Measurements from ENCODE around the gene ZGPAT. TPM values are rescaled to one million over a fixed set of nuclear protein-coding genes. Genes with fewer than 3 reads are reported as not detected.

Gene ZGPAT
- total and polyA plus RNA-seq, 2 of the 8 experiments (the other 6 are each of a cell fraction or from before 2014, with no cell fraction given): 14.5 to 21.4 TPM

DNA sequence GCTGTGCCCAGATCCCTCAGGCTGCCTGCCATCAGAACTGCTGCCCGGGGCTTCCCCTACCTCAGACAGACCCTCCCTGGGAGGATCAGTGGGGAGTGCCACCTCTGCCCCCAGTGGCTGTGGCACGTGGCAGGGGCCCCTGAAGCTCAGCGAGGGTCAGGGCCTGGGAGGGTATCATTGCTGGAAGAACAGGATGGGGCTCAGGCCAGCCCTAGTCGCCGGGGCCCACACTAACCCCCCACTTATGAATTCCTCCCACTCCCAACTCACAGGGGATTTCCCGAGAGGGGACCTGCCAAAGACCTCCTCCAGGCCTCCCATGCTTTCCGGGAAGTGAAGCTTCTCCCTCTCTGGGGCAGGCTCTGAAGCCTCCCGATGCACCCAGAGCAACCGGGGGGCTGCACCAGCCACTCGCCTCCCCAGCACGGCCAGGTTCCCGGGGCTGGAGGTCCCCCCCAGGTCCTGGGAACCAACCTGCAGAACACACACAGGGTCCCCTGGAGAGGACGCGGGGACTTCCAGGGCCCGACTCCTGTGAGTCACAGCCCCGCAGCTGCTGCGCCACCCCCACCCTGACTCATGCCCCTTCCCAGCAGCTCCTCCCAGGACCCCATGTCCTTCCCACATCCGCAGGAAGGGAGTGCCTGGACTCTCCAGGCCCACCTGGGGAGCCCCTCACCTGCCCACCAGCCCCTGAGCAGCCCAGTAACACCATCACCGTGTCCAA is 8.9 kb upstream of the ZGPAT start:
- peaks cover 0 to 3% (median 0%) of the 10 kb centered on the region in 4 experiments; a peak in 1 of 8 replicates for H3K36me3 ChIP-seq (ENCODE audit: control insufficient read depth in 2 of 4, insufficient read depth in 4 of 4, low read length in 3 of 4)
- H3K18ac ChIP-seq (ENCODE audit: extremely low read depth, low read length): no peak overlapping the region
- no peak for FAIRE-seq
- H2BK20ac ChIP-seq (ENCODE audit: low read length): no peak overlapping the region
- H4K5ac ChIP-seq (ENCODE audit: insufficient read length, low read depth, low read length): no peak overlapping the region
- no peak overlapping the region for H3K4me3 ChIP-seq (ENCODE audit: extremely low read depth in 1 of 4, insufficient read depth in 2 of 4, low read depth in 3 of 4, low read length in 4 of 4)
- no peak overlapping the region for H4K91ac ChIP-seq (replicated peaks; ENCODE audit: insufficient read length, low read length)
- no peak overlapping the region for H3K14ac ChIP-seq (ENCODE audit: insufficient read length)
- no peak for DNase-seq (ENCODE audit: low read depth in 1 of 2, low spot score in 2 of 2)
- H3K9me3 ChIP-seq (ENCODE audit: insufficient read depth in 2 of 2, low read depth in 1 of 2, low read length in 1 of 2): no peaks in the 10 kb centered on the region
- H2BK15ac ChIP-seq (ENCODE audit: low read length): no peak overlapping the region
- H2BK5ac ChIP-seq (ENCODE audit: low read depth, low read length): no peak overlapping the region
- no peak overlapping the region for H3K9ac ChIP-seq (replicated peaks in 1 of 4; ENCODE audit: extremely low read depth in 1 of 4, low read depth in 3 of 4, low read length in 3 of 4)
- H3K4me1 ChIP-seq (replicated peaks in 1 of 4; ENCODE audit: control insufficient read depth in 3 of 4, insufficient read depth in 4 of 4, low read length in 3 of 4): peaks cover 0 to 12% (median 7%) of the 10 kb centered on the region in 4 experiments; a peak in 4 of 7 replicates
- H4K20me1 ChIP-seq (replicated peaks in 1 of 2; ENCODE audit: control insufficient read depth in 1 of 2, insufficient read depth in 2 of 2, low read length in 2 of 2): peaks cover 2 to 10% of the 10 kb centered on the region in 2 experiments
- no peak overlapping the region for H2AK5ac ChIP-seq (ENCODE audit: low read depth, low read length)
- 84% methylated on average over 14 of the region's 19 CpGs; no CpG with 5 or more reads in 1 of the 2 experiments for WGBS, 2 experiments (ENCODE audit: extremely low coverage in 1 of 2, insufficient coverage in 1 of 2, insufficient read length in 1 of 2, insufficient replicate concordance in 2 of 2, low coverage in 1 of 2, low lambda C conversion rate in 2 of 2, missing lambda C conversion rate in 1 of 2)
- H2BK12ac ChIP-seq (ENCODE audit: low read depth, low read length): no peak overlapping the region
- H3K23ac ChIP-seq (ENCODE audit: insufficient read length): no peak overlapping the region
- H3K4me2 ChIP-seq (ENCODE audit: insufficient read depth in 1 of 2, low read depth in 2 of 2, low read length in 2 of 2): no peak overlapping the region
- peak overlapping the region; percentile 65; the same call in 1 of the 2 replicates for H4K8ac ChIP-seq (ENCODE audit: extremely low read depth, insufficient read depth, low read length)
- no peak overlapping the region for H3K56ac ChIP-seq (replicated peaks; ENCODE audit: insufficient read length, low read depth, low read length)
- CTCF ChIA-PET (ENCODE audit: partially characterized antibody): interaction anchor here (0.6 to 2.4 kb wide), 6 partner anchors 9 to 240 kb away, joined by 3 to 9 read pairs (median 4); partner anchors contain the start of genes ARFRP1 and ZGPAT
- no peaks in the 10 kb centered on the region for H3K79me1 ChIP-seq (ENCODE audit: low read depth, low read length)
- no peaks in the 10 kb centered on the region for H3K27me3 ChIP-seq (replicated peaks in 1 of 4; ENCODE audit: control insufficient read depth in 3 of 4, extremely low read depth in 1 of 4, insufficient read depth in 3 of 4, low read length in 3 of 4)
- H2AFZ ChIP-seq (ENCODE audit: low read length): no peak overlapping the region
- no peaks in the 10 kb centered on the region for H3K79me2 ChIP-seq (ENCODE audit: control insufficient read depth in 1 of 2, insufficient read depth in 2 of 2, low read length in 2 of 2)
- no peak overlapping the region for H3K4ac ChIP-seq (replicated peaks; ENCODE audit: insufficient read length, low read depth, low read length)
- POLR2A ChIA-PET (ENCODE audit: partially characterized antibody): interaction anchor here (0.5 to 4.2 kb wide), 21 partner anchors 10 to 510 kb away, joined by 3 to 31 read pairs (median 3); partner anchors contain the start of genes LIME1, RTEL1, SLC2A4RG and UCKL1
- peaks cover 5% of the 10 kb centered on the region; the same call in 1 of the 2 replicates for H3K23me2 ChIP-seq (ENCODE audit: low read depth, low read length)
- no peak overlapping the region for H3K27ac ChIP-seq (ENCODE audit: low read depth, low read length)
- no peak overlapping the region for H2BK120ac ChIP-seq (replicated peaks; ENCODE audit: low read depth, low read length)
- TF ChIP-seq EGR1 (IDR thresholded peaks at IDR 0.05; ENCODE audit: borderline replicate concordance, low read depth, low read length): no peak
- peak; percentile 16 to 19; a peak in 2 of 3 replicates for TF ChIP-seq POLR2A (IDR thresholded peaks at IDR 0.05; ENCODE audit: control extremely low read depth in 1 of 2, low read depth in 2 of 2, low read length in 2 of 2)
- TF ChIP-seq ZNF274 (IDR thresholded peaks at IDR 0.05; ENCODE audit: borderline replicate concordance, extremely low read depth, low read length): no peak
- no peak for TF ChIP-seq HDAC2 (IDR thresholded peaks at IDR 0.05; ENCODE audit: borderline replicate concordance in 1 of 2, low read depth in 2 of 2, low read length in 2 of 2)
- TF ChIP-seq KDM5A (IDR thresholded peaks at IDR 0.05; ENCODE audit: low read length): no peak
- TF ChIP-seq CEBPB (IDR thresholded peaks at IDR 0.05; ENCODE audit: low read depth, low read length): no peak
- TF ChIP-seq TEAD4 (IDR thresholded peaks at IDR 0.05; ENCODE audit: low read depth, low read length): no peak
- no peak for TF ChIP-seq RXRA (IDR thresholded peaks at IDR 0.05; ENCODE audit: insufficient read depth, low read depth, low read length)
- no peak for TF ChIP-seq ASH2L (IDR thresholded peaks at IDR 0.05; ENCODE audit: low read length)
- TF ChIP-seq TCF12 (IDR thresholded peaks at IDR 0.05; ENCODE audit: low read depth, low read length): no peak
- no peak for TF ChIP-seq KDM1A (IDR thresholded peaks at IDR 0.05; ENCODE audit: borderline replicate concordance, low read length)
- TF ChIP-seq POLR2AphosphoS5 (IDR thresholded peaks at IDR 0.05; ENCODE audit: low read depth, low read length): peak; percentile 10; the same call in 1 of the 2 replicates
- TF ChIP-seq RFX5 (IDR thresholded peaks at IDR 0.05; ENCODE audit: borderline replicate concordance, low read depth, low read length): no peak

All from H1 (cell line).